Transverse colon (tissue), 4 donors: Measurements from ENCODE around the gene PDIA5. TPM values are rescaled to one million over a fixed set of nuclear protein-coding genes. Genes with fewer than 3 reads are reported as not detected.

ENCODE experiments used
- DNase-seq: peaks from one replicate; pipeline ENCODE4 v3.0.0-alpha.2; 2019
- H3K27ac ChIP-seq, 4 donors: fragments of 200-600 bp; sonication (generic); 2 replicates each; pipeline ENCODE4 v1.5.1; 2016 to 2018; ENCODE audit warnings: inconsistent platforms in 4 of 4
- H3K27me3 ChIP-seq: fragments of 200-600 bp; sonication (generic); 2 replicates; pipeline ENCODE4 v1.5.1; 2017; ENCODE audit warnings: inconsistent platforms
- H3K36me3 ChIP-seq, 4 donors: fragments of 200-600 bp; sonication (generic); 2 replicates each; pipeline ENCODE4 v1.5.1; 2017 to 2019; ENCODE audit warnings: inconsistent platforms in 4 of 4
- H3K4me1 ChIP-seq, 4 donors: fragments of 200-600 bp; sonication (generic); 2 replicates each; pipeline ENCODE4 v1.5.1; 2017 to 2020; ENCODE audit warnings: inconsistent platforms in 4 of 4
- H3K4me3 ChIP-seq, 4 donors: fragments of 200-600 bp; sonication (generic); 1 replicate in 1 of 4; 2 replicates in 3 of 4; pipeline versions ENCODE4 v1.5.1 to v1.6.1; 2017 to 2019; ENCODE audit warnings: inconsistent platforms in 4 of 4
- H3K9me3 ChIP-seq, 2 donors: fragments of 200-600 bp; sonication (generic); 2 replicates each; pipeline ENCODE4 v1.5.1; 2017 to 2019; ENCODE audit warnings: inconsistent platforms in 2 of 2
- CTCF ChIP-seq, 5 experiments: fragments of 200-600 bp in 3 of 5; fragments of 450-650 bp in 2 of 5; sonication (generic) in 3 of 5; IDR thresholded peaks; 1 replicate in 2 of 5; 2 replicates in 3 of 5; pipeline ENCODE4 v1.5.1; 2016 to 2017; ENCODE audit warnings: antibody characterized with exemption in 5 of 5, inconsistent platforms in 3 of 5, mild to moderate bottlenecking in 2 of 5, moderate library complexity in 1 of 5
- EP300 ChIP-seq: sonication (generic); formaldehyde crosslinking; IDR thresholded peaks from one replicate; pipeline ENCODE4 v1.6.1; 2017; ENCODE audit warnings: antibody characterized with exemption, low read depth
- POLR2A ChIP-seq: fragments of 450-650 bp; IDR thresholded peaks from one replicate; pipeline ENCODE4 v1.6.1; 2016; ENCODE audit warnings: antibody characterized with exemption, mild to moderate bottlenecking, moderate library complexity
- POLR2AphosphoS5 ChIP-seq, 3 donors: sonication (generic); formaldehyde crosslinking; IDR thresholded peaks; one replicate each; pipeline ENCODE4 v1.6.1; 2016; ENCODE audit warnings: antibody characterized with exemption in 3 of 3
- WGBS, 2 donors: methylation state at CpG; one replicate each; pipeline ENCODE4 v1.1.5; 2018; ENCODE audit warnings: low coverage in 1 of 2; 5-methylcytosine and 5-hydroxymethylcytosine counted together
- in situ Hi-C, 4 donors: fragments of 200-750 bp; cut with MboI; loops; one replicate each; pipeline versions ENCODE4 v1.15.0 to v1.15.1; 2017; ENCODE audit warnings: low sequenced_read_pairs in 3 of 4, low pct_ligation_motif_present in 1 of 4, low pct_unique_long_range_greater_than_20kb in 1 of 4
- intact Hi-C: fragments of 100-400 bp; cut with DNase I; formaldehyde crosslinking; loops from one replicate; pipeline ENCODE4 v1.15.1; 2023; ENCODE audit warnings: low total_unique reads
- total RNA-seq, 4 donors: library from RNA; depleted of rRNA; stranded (reverse); fragments of >200 nt; gene quantifications; one replicate each; pipeline ENCODE4 v1.1.0, GENCODE V29; 2016

Gene PDIA5
- total RNA-seq, 4 donors from 2014 or later: 17.3 to 185 (median 65.1) TPM

- in situ Hi-C loops (no loop called here), intact Hi-C loops (no loop called here)
- H3K27me3 ChIP-seq: no peaks in the 10 kb centered on the region
- WGBS, 2 donors: 54 to 56% methylated on average over 7 of the region's 7 CpGs
- H3K4me1 ChIP-seq: peaks cover 5 to 9% (median 6%) of the 10 kb centered on the region in 4 donors
- H3K4me3 ChIP-seq: no peak overlapping the region
- no peak for TF ChIP-seq CTCF (IDR thresholded peaks at IDR 0.05)
- TF ChIP-seq EP300: no peak
- TF ChIP-seq POLR2A: no peak
- TF ChIP-seq POLR2AphosphoS5 (IDR thresholded peaks at IDR 0.05): no peak
- H3K9me3 ChIP-seq: no peaks in the 10 kb centered on the region
- H3K36me3 ChIP-seq: no peaks in the 10 kb centered on the region
- H3K27ac ChIP-seq: no peak overlapping the region
- no peak for DNase-seq
Measured at GRCh38 chr3:123061856-123062255, 5.0 kb upstream of the PDIA5 start.

- intact Hi-C loops (no loop called here), in situ Hi-C loops (no loop called here)
- H3K4me3 ChIP-seq: no peak overlapping the region
- no peak overlapping the region for H3K27ac ChIP-seq
- peaks cover 5 to 11% (median 10%) of the 10 kb centered on the region in 4 donors for H3K4me1 ChIP-seq
- no peak for TF ChIP-seq EP300
- TF ChIP-seq POLR2AphosphoS5 (IDR thresholded peaks at IDR 0.05): no peak
- TF ChIP-seq POLR2A: no peak
- no peak for TF ChIP-seq CTCF (IDR thresholded peaks at IDR 0.05)
- H3K9me3 ChIP-seq: no peaks in the 10 kb centered on the region
- WGBS, 2 donors: 83 to 89% methylated on average over 3 to 6 of the region's 6 CpGs
- no peak for DNase-seq
- H3K27me3 ChIP-seq: no peaks in the 10 kb centered on the region
- H3K36me3 ChIP-seq: no peaks in the 10 kb centered on the region
Measured at GRCh38 chr3:123063034-123063433, 3.8 kb upstream of the PDIA5 start.

GRCh38 chr3:123064506-123064905 lies 2.3 kb upstream of the PDIA5 start:
- no peak for DNase-seq
- Histone ChIP-seq H3K27me3 (no peaks in the 10 kb centered on the region), H3K4me1 (peaks cover 5 to 22% (median 18%) of the 10 kb centered on the region in 4 donors), H3K36me3 (no peaks in the 10 kb centered on the region), H3K4me3 (no peak overlapping the region), H3K9me3 (no peaks in the 10 kb centered on the region), H3K27ac (no peak overlapping the region)
- TF ChIP-seq POLR2AphosphoS5 (IDR thresholded peaks at IDR 0.05) (no peak), EP300 (no peak), POLR2A (no peak), CTCF (IDR thresholded peaks at IDR 0.05) (no peak)
- intact Hi-C loops (no loop called here), in situ Hi-C loops (no loop called here)
- WGBS, 2 donors: 91 to 96% methylated on average over 4 of the region's 4 CpGs

GRCh38 chr3:123064914-123065313 lies 1.9 kb upstream of the PDIA5 start:
- WGBS, 2 donors: 50 to 63% methylated on average over 1 of the region's 1 CpG
- TF ChIP-seq CTCF (IDR thresholded peaks at IDR 0.05) (no peak), EP300 (no peak), POLR2AphosphoS5 (IDR thresholded peaks at IDR 0.05) (no peak), POLR2A (no peak)
- in situ Hi-C loops: no loop called here
- Histone ChIP-seq H3K9me3 (no peaks in the 10 kb centered on the region), H3K4me3 (no peak overlapping the region), H3K4me1 (peaks cover 5 to 24% (median 18%) of the 10 kb centered on the region in 4 donors), H3K27ac (no peak overlapping the region), H3K27me3 (no peaks in the 10 kb centered on the region), H3K36me3 (no peaks in the 10 kb centered on the region)
- intact Hi-C loops: no loop called here
- DNase-seq: no peak
